Upper lobe of left lung (tissue), 6 donors: ENCODE data around the gene TIAL1. TPM values are rescaled to one million over a fixed set of nuclear protein-coding genes. Genes with fewer than 3 reads are reported as not detected.

Source experiments
- ATAC-seq, 2 donors: fragments of 200-7000 bp; cut with Tn5 transposase; one replicate each; pipeline ENCODE4 v1.9.1; 2022; ENCODE audit warnings: mild to moderate bottlenecking in 2 of 2, moderate library complexity in 2 of 2; ENCODE audit not compliant: low FRiP score in 2 of 2
- DNase-seq, 2 donors: peaks; one replicate each; pipeline ENCODE4 v3.0.0-alpha.2; 2019 to 2020
- H3K27ac ChIP-seq, 4 donors: fragments of 200-600 bp; sonication (generic); one replicate each; pipeline ENCODE4 v1.5.1; 2016 to 2019
- H3K27me3 ChIP-seq, 4 donors: fragments of 200-600 bp; sonication (generic); one replicate each; pipeline ENCODE4 v1.5.1; 2017 to 2019
- H3K36me3 ChIP-seq, 4 donors: fragments of 200-600 bp; sonication (generic); one replicate each; pipeline ENCODE4 v1.5.1; 2016 to 2019
- H3K4me1 ChIP-seq, 4 donors: fragments of 200-600 bp; sonication (generic); one replicate each; pipeline ENCODE4 v1.5.1; 2018 to 2019
- H3K4me3 ChIP-seq, 4 donors: fragments of 200-600 bp; sonication (generic); one replicate each; pipeline ENCODE4 v1.5.1; 2017 to 2019; ENCODE audit warnings: mild to moderate bottlenecking in 2 of 4, moderate library complexity in 1 of 4
- H3K9me3 ChIP-seq, 4 donors: fragments of 200-600 bp; sonication (generic); one replicate each; pipeline ENCODE4 v1.5.1; 2018 to 2019
- EP300 ChIP-seq, 4 donors: sonication (generic); formaldehyde crosslinking; IDR thresholded peaks; one replicate each; pipeline ENCODE4 v1.5.1; 2017; ENCODE audit warnings: antibody characterized with exemption in 4 of 4, control low read depth in 2 of 4
- POLR2A ChIP-seq, 4 donors: fragments of 450-650 bp; IDR thresholded peaks; one replicate each; pipeline ENCODE4 v1.5.1; 2016 to 2017; ENCODE audit warnings: antibody characterized with exemption in 4 of 4, mild to moderate bottlenecking in 2 of 4
- POLR2AphosphoS5 ChIP-seq, 2 donors: sonication (generic); formaldehyde crosslinking; IDR thresholded peaks; one replicate each; pipeline ENCODE4 v1.5.1; 2017; ENCODE audit warnings: antibody characterized with exemption in 2 of 2
- WGBS, 2 donors: methylation state at CpG; one replicate each; pipeline ENCODE4 v1.1.5; 2017 to 2018; 5-methylcytosine and 5-hydroxymethylcytosine counted together
- total RNA-seq, 6 donors: library from RNA; depleted of rRNA in 4 of 6; stranded (reverse); fragments of >200 nt in 4 of 6; gene quantifications; one replicate each; pipeline versions ENCODE4 v1.1.0 to v1.2.1, GENCODE V29; 2016 to 2021
- TF ChIP-seq, protein P1 (sequence below), 6 experiments: fragments of 450-650 bp in 4 of 6; fragments of 200-600 bp in 2 of 6; sonication (generic) in 2 of 6; IDR thresholded peaks; one replicate each; pipeline ENCODE4 v1.5.1; 2016 to 2019; ENCODE audit warnings: antibody characterized with exemption in 6 of 6
- donor health status: DM: no; HTN: no; CAD: no; lungs with moderate emphysema.
- donor health status: DM: no; HTN: yes; CAD: no; lungs with severe emphysema.

The TIAL1 gene
- total RNA-seq, 6 donors from 2014 or later = 53.3 to 112 (median 87.9) TPM

DNA sequence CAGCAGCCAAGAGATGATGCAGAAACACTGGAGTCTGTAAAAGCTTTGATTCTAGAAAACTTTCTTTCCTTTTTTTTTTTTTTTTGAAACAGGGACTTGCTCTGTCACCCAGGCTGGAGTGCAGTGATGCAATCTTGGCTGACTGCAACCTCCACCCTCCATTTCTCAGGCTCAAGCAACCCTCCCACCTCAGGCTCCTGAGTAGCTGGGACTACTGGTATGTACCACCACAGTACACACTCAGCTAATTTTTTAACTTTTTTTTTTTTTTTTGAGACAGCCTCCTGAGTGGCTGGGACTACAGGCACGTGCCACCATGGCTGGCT lies 37.4 kb upstream of the TIAL1 start:
- ATAC-seq = peak in 1 of 2 donors; percentile 87
- peak in 1 of 2 donors; percentile 43 for DNase-seq
- Histone ChIP-seq H3K4me3 (no peak overlapping the region), H3K4me1 (no peaks in the 10 kb centered on the region), H3K27ac (no peak overlapping the region), H3K9me3 (no peaks in the 10 kb centered on the region), H3K27me3 (no peaks in the 10 kb centered on the region), H3K36me3 (no peaks in the 10 kb centered on the region)
- WGBS, 2 donors = 59 to 75% methylated on average over 1 of the region's 1 CpG
- TF ChIP-seq, protein P1, sequence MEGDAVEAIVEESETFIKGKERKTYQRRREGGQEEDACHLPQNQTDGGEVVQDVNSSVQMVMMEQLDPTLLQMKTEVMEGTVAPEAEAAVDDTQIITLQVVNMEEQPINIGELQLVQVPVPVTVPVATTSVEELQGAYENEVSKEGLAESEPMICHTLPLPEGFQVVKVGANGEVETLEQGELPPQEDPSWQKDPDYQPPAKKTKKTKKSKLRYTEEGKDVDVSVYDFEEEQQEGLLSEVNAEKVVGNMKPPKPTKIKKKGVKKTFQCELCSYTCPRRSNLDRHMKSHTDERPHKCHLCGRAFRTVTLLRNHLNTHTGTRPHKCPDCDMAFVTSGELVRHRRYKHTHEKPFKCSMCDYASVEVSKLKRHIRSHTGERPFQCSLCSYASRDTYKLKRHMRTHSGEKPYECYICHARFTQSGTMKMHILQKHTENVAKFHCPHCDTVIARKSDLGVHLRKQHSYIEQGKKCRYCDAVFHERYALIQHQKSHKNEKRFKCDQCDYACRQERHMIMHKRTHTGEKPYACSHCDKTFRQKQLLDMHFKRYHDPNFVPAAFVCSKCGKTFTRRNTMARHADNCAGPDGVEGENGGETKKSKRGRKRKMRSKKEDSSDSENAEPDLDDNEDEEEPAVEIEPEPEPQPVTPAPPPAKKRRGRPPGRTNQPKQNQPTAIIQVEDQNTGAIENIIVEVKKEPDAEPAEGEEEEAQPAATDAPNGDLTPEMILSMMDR (IDR thresholded peaks at IDR 0.05) = no peak
- TF ChIP-seq POLR2A (IDR thresholded peaks at IDR 0.05) (no peak), POLR2AphosphoS5 (IDR thresholded peaks at IDR 0.05) (no peak), EP300 (IDR thresholded peaks at IDR 0.05) (no peak)

- H3K4me3 ChIP-seq = no peak overlapping the region
- H3K4me1 ChIP-seq = no peaks in the 10 kb centered on the region
- TF ChIP-seq POLR2AphosphoS5 (IDR thresholded peaks at IDR 0.05) (no peak), EP300 (IDR thresholded peaks at IDR 0.05) (no peak), POLR2A (IDR thresholded peaks at IDR 0.05) (no peak)
- TF ChIP-seq, protein P1 (IDR thresholded peaks at IDR 0.05) = no peak
- H3K27ac ChIP-seq = no peak overlapping the region
- DNase-seq = no peak
- 78 to 82% methylated on average over 3 of the region's 3 CpGs for WGBS, 2 donors
- no peaks in the 10 kb centered on the region for H3K27me3 ChIP-seq
- ATAC-seq = no peak
- no peaks in the 10 kb centered on the region for H3K36me3 ChIP-seq
- no peaks in the 10 kb centered on the region for H3K9me3 ChIP-seq
Observed at GRCh38 chr10:119633538-119634218, 36.9 kb upstream of the TIAL1 start.

GRCh38 chr10:119630300-119630699 lies 33.5 kb upstream of the TIAL1 start:
- Histone ChIP-seq H3K4me1 (no peaks in the 10 kb centered on the region), H3K27ac (no peak overlapping the region), H3K9me3 (no peaks in the 10 kb centered on the region), H3K36me3 (no peaks in the 10 kb centered on the region), H3K27me3 (no peaks in the 10 kb centered on the region), H3K4me3 (no peak overlapping the region)
- ATAC-seq (no peak), DNase-seq (no peak)
- WGBS, 2 donors = 88 to 90% methylated on average over 5 of the region's 5 CpGs
- TF ChIP-seq POLR2AphosphoS5 (IDR thresholded peaks at IDR 0.05) = no peak

GRCh38 chr10:119625570-119626280 lies 29.0 kb upstream of the TIAL1 start:
- Histone ChIP-seq H3K27me3 (no peaks in the 10 kb centered on the region), H3K4me1 (peaks cover 0 to 3% (median 0%) of the 10 kb centered on the region in 4 donors), H3K4me3 (no peak overlapping the region), H3K9me3 (no peaks in the 10 kb centered on the region), H3K36me3 (no peaks in the 10 kb centered on the region), H3K27ac (no peak overlapping the region)
- DNase-seq (no peak), ATAC-seq (no peak)
- TF ChIP-seq, protein P1 (IDR thresholded peaks at IDR 0.05) = no peak
- TF ChIP-seq POLR2AphosphoS5 (IDR thresholded peaks at IDR 0.05) = no peak
- TF ChIP-seq EP300 (IDR thresholded peaks at IDR 0.05) = no peak
- no peak for TF ChIP-seq POLR2A (IDR thresholded peaks at IDR 0.05)
- 93 to 95% methylated on average over 6 of the region's 6 CpGs for WGBS, 2 donors

GRCh38 chr10:119621078-119621384 lies 24.3 kb upstream of the TIAL1 start:
- peaks cover 0 to 16% (median 5%) of the 10 kb centered on the region in 4 donors for H3K4me1 ChIP-seq
- DNase-seq (no peak), ATAC-seq (no peak)
- H3K4me3 ChIP-seq = no peak overlapping the region
- no peak overlapping the region for H3K27ac ChIP-seq
- TF ChIP-seq POLR2AphosphoS5 (IDR thresholded peaks at IDR 0.05) = no peak
- no peak for TF ChIP-seq POLR2A (IDR thresholded peaks at IDR 0.05)
- TF ChIP-seq, protein P1 (IDR thresholded peaks at IDR 0.05) = no peak
- TF ChIP-seq EP300 (IDR thresholded peaks at IDR 0.05) = no peak
- no peaks in the 10 kb centered on the region for H3K9me3 ChIP-seq
- no peaks in the 10 kb centered on the region for H3K27me3 ChIP-seq
- no peaks in the 10 kb centered on the region for H3K36me3 ChIP-seq
- 53 to 60% methylated on average over 3 of the region's 3 CpGs for WGBS, 2 donors
